ENCODE measurements around the gene CXCR5.

The CXCR5 gene

GRCh38 chr11:118907051-118908042 lies 23.7 kb downstream of the CXCR5 start:
- no peak overlapping the region for H3K27ac ChIP-seq
- TF ChIP-seq CTCF (IDR thresholded peaks at IDR 0.05; ENCODE audit: low read depth, low read length, missing control alignments), result peak; percentile 92

GRCh38 chr11:118908264-118908663 lies 24.6 kb downstream of the CXCR5 start:
- in situ Hi-C loops (cut with HindIII; ENCODE audit: low pct_ligation_motif_present, low sequenced_read_pairs), result no loop called here
- DNase-seq, result no peak
- Histone ChIP-seq H3K27me3 (replicated peaks) (no peaks in the 10 kb centered on the region), H3K4me3 (ENCODE audit: low read depth, low read length) (no peak overlapping the region), H3K27ac (no peak overlapping the region), H3K36me3 (replicated peaks) (peaks cover 31% of the 10 kb centered on the region)
- TF ChIP-seq CTCF (IDR thresholded peaks at IDR 0.05; ENCODE audit: low read depth, low read length, missing control alignments), result no peak

More at GRCh38 chr11:118907051-118908042, 23.7 kb downstream of the CXCR5 start:
- Histone ChIP-seq H3K4me3 (ENCODE audit: low read depth, low read length) (no peak overlapping the region), H3K36me3 (replicated peaks) (peaks cover 36% of the 10 kb centered on the region), H3K27me3 (replicated peaks) (no peaks in the 10 kb centered on the region)
- no peak for DNase-seq
- in situ Hi-C loops (cut with HindIII; ENCODE audit: low pct_ligation_motif_present, low sequenced_read_pairs), result no loop called here

- peaks cover 23% of the 10 kb centered on the region for H3K36me3 ChIP-seq (replicated peaks)
- H3K27ac ChIP-seq, result peak overlapping the region; percentile 98
- H3K4me3 ChIP-seq (ENCODE audit: low read depth, low read length), result peak overlapping the region; percentile 43
- peak; percentile 72 for DNase-seq
- in situ Hi-C loops (cut with HindIII; ENCODE audit: low pct_ligation_motif_present, low sequenced_read_pairs), result no loop called here
- no peaks in the 10 kb centered on the region for H3K27me3 ChIP-seq (replicated peaks)
- TF ChIP-seq CTCF (IDR thresholded peaks at IDR 0.05; ENCODE audit: low read depth, low read length, missing control alignments), result no peak
Observed at GRCh38 chr11:118908901-118909618, 25.4 kb downstream of the CXCR5 start.

- H3K4me3 ChIP-seq (ENCODE audit: low read depth, low read length), result peak overlapping the region; percentile 43
- no peaks in the 10 kb centered on the region for H3K27me3 ChIP-seq (replicated peaks)
- peak overlapping the region; percentile 98 for H3K27ac ChIP-seq
- no peak for DNase-seq
- no peak for TF ChIP-seq CTCF (IDR thresholded peaks at IDR 0.05; ENCODE audit: low read depth, low read length, missing control alignments)
- H3K36me3 ChIP-seq (replicated peaks), result peaks cover 18% of the 10 kb centered on the region
- in situ Hi-C loops (cut with HindIII; ENCODE audit: low pct_ligation_motif_present, low sequenced_read_pairs), result no loop called here
Observed at GRCh38 chr11:118909619-118910308, 26.1 kb downstream of the CXCR5 start.

- TF ChIP-seq CTCF (IDR thresholded peaks at IDR 0.05; ENCODE audit: low read depth, low read length, missing control alignments), result no peak
- in situ Hi-C loops (cut with HindIII; ENCODE audit: low pct_ligation_motif_present, low sequenced_read_pairs), result no loop called here
- Histone ChIP-seq H3K4me3 (ENCODE audit: low read depth, low read length) (peak overlapping the region; percentile 43), H3K36me3 (replicated peaks) (peaks cover 14% of the 10 kb centered on the region), H3K27ac (peak overlapping the region; percentile 98), H3K27me3 (replicated peaks) (no peaks in the 10 kb centered on the region)
- DNase-seq, result peak; percentile 83
Observed at GRCh38 chr11:118910309-118911112, 26.8 kb downstream of the CXCR5 start.
